WTC11 (cell line): ENCODE results near the gene LMTK2. TPM values are rescaled to one million over a fixed set of nuclear protein-coding genes. Genes with fewer than 3 reads are reported as not detected.
A peak's percentile ranks its signal among the peaks of the same experiment; 100 is the strongest.

Experiments
- ATAC-seq: fragments of 200-7000 bp; cut with Tn5 transposase; 2 replicates; pipeline ENCODE4 v1.10.0; 2021; ENCODE audit warnings: mild to moderate bottlenecking, moderate library complexity
- CTCF ChIA-PET: fragments of 300-600 bp; sonication (Branson Sonifier 250); formaldehyde crosslinking; loops from one replicate; lab custom pipeline; 2021; ENCODE audit warnings: antibody characterized with exemption; lab: Charles Lee
- POLR2A ChIA-PET: fragments of 350-600 bp; sonication (Branson Sonifier 250); formaldehyde crosslinking; loops from one replicate; lab custom pipeline; 2021; ENCODE audit warnings: antibody characterized with exemption; lab: Charles Lee
- DNase-seq: peaks from one replicate; pipeline ENCODE4 v3.0.0; 2021; ENCODE audit warnings: low spot score
- H3K27ac Mint-ChIP-seq: 2 replicates; pipeline ENCODE4 v1.8.0; 2021; ENCODE audit warnings: mixed read lengths
- H3K27me3 Mint-ChIP-seq: 2 replicates; pipeline ENCODE4 v1.8.0; 2021; ENCODE audit warnings: low read depth, mild to moderate bottlenecking, moderate library complexity, mixed read lengths
- H3K36me3 Mint-ChIP-seq: 2 replicates; pipeline ENCODE4 v1.8.0; 2021; ENCODE audit warnings: mixed read lengths
- H3K4me1 Mint-ChIP-seq: 2 replicates; pipeline ENCODE4 v1.8.0; 2022; ENCODE audit warnings: mixed read lengths
- H3K4me3 Mint-ChIP-seq: 2 replicates; pipeline ENCODE4 v1.8.0; 2021; ENCODE audit warnings: mild to moderate bottlenecking, moderate library complexity, mixed read lengths
- H3K9me3 Mint-ChIP-seq: 2 replicates; pipeline ENCODE4 v1.8.0; 2021; ENCODE audit warnings: mixed read lengths
- ETV6 ChIP-seq: sonication (generic); formaldehyde crosslinking; IDR thresholded peaks from 2 replicates; pipeline ENCODE4 v1.8.1; 2022; ENCODE audit warnings: mild to moderate bottlenecking, missing genetic modification reagents
- FOXJ3 ChIP-seq: sonication (generic); formaldehyde crosslinking; IDR thresholded peaks from 2 replicates; pipeline ENCODE4 v1.9.0; 2021; ENCODE audit warnings: missing genetic modification reagents, mild to moderate bottlenecking, borderline replicate concordance
- GABPB1 ChIP-seq: sonication (generic); formaldehyde crosslinking; IDR thresholded peaks from 2 replicates; pipeline ENCODE4 v1.8.1; 2023; ENCODE audit warnings: mild to moderate bottlenecking, missing genetic modification reagents
- GRHL2 ChIP-seq: fragments of 250-450 bp; sonication (Bioruptor Pico); IDR thresholded peaks from 2 replicates; pipeline ENCODE4 v1.8.0; 2022; ENCODE audit warnings: mild to moderate bottlenecking, moderate library complexity; ENCODE audit not compliant: insufficient replicate concordance, severe bottlenecking
- HMGA2 ChIP-seq: fragments of 250-450 bp; sonication (Bioruptor Pico); IDR thresholded peaks from 2 replicates; pipeline ENCODE4 v1.4.0; 2021; ENCODE audit warnings: mild to moderate bottlenecking, moderate library complexity
- IRF2 ChIP-seq: sonication (generic); formaldehyde crosslinking; IDR thresholded peaks from 2 replicates; pipeline ENCODE4 v1.8.0; 2022; ENCODE audit warnings: low read depth, missing genetic modification reagents, borderline replicate concordance
- NR2C2 ChIP-seq: sonication (generic); formaldehyde crosslinking; IDR thresholded peaks from 2 replicates; pipeline ENCODE4 v1.8.0; 2022; ENCODE audit warnings: mild to moderate bottlenecking, missing genetic modification reagents
- RELA ChIP-seq: sonication (generic); formaldehyde crosslinking; IDR thresholded peaks from 2 replicates; pipeline ENCODE4 v1.8.1; 2022; ENCODE audit warnings: missing genetic modification reagents, mild to moderate bottlenecking, borderline replicate concordance
- ZNF423 ChIP-seq: fragments of 250-450 bp; sonication (Bioruptor Pico); IDR thresholded peaks from 2 replicates; pipeline ENCODE4 v2.1.2; 2022; ENCODE audit warnings: mild to moderate bottlenecking, moderate library complexity
- total RNA-seq: library from RNA; stranded (reverse); gene quantifications from 3 replicates; pipeline ENCODE4 v1.2.3, GENCODE V29; 2021
- TF ChIP-seq, protein P1 (sequence below): fragments of 200-600 bp; IDR thresholded peaks from 2 replicates; pipeline ENCODE4 v1.8.0; 2022; ENCODE audit warnings: antibody characterized with exemption
- TF ChIP-seq, protein P2 (sequence below): sonication (generic); formaldehyde crosslinking; IDR thresholded peaks from 2 replicates; pipeline ENCODE4 v1.8.1; 2022; ENCODE audit warnings: missing genetic modification reagents, borderline replicate concordance
- TF ChIP-seq, protein P3 (sequence below): sonication (generic); formaldehyde crosslinking; IDR thresholded peaks from 2 replicates; pipeline ENCODE4 v1.8.1; 2022; ENCODE audit warnings: mild to moderate bottlenecking, missing genetic modification reagents, moderate library complexity, borderline replicate concordance

LMTK2 gene
- total RNA-seq, 1 experiment from 2014 or later, result 24.3 TPM

DNA sequence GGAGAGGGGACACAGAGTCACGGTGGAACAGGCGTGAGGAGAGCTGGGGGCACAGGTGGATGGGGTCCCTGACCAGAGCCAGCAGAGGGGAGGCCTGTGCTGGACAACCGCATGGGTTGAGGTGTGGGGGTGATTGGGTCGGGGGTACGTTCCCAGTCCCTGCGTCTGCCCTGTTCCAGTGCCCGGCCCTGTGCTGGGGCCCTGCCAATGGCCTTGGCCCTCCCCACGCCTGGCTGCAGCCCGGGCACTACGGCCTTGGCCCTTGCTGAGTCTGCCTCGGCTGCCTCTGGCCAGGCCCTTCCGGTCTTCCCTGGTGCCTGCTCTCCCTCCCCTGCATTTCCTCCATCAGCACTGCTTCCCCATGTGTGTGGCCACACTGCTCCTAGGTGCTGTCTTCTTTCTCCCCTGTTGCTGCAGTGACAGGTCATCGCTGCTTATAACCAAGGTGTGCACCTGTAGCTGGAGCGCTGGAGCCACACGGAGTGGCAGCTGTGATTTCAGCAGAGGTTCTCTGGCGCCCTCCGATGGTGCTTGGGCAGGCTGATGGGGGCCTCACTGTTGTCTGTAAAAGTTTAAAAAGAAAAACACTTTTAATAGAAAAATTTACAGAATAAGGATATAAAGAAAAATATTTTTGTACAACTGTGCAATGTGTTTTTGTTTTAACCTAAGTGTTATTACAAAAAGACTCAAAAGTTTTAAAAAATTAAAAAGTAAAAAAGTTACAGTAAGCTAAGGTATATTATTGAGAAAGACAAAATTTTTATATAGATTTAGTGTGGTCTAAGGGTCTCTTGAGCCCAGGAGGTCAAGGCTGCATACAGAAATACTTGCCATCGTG lies 59.4 kb downstream of the LMTK2 start (continued):
- TF ChIP-seq, protein P1, sequence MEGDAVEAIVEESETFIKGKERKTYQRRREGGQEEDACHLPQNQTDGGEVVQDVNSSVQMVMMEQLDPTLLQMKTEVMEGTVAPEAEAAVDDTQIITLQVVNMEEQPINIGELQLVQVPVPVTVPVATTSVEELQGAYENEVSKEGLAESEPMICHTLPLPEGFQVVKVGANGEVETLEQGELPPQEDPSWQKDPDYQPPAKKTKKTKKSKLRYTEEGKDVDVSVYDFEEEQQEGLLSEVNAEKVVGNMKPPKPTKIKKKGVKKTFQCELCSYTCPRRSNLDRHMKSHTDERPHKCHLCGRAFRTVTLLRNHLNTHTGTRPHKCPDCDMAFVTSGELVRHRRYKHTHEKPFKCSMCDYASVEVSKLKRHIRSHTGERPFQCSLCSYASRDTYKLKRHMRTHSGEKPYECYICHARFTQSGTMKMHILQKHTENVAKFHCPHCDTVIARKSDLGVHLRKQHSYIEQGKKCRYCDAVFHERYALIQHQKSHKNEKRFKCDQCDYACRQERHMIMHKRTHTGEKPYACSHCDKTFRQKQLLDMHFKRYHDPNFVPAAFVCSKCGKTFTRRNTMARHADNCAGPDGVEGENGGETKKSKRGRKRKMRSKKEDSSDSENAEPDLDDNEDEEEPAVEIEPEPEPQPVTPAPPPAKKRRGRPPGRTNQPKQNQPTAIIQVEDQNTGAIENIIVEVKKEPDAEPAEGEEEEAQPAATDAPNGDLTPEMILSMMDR, result peak; percentile 49; the same call in 1 of the 2 replicates

GRCh38 chr7:98166668-98166970 lies 60.0 kb downstream of the LMTK2 start:
- CTCF ChIA-PET, result interaction anchor here (0.7 to 6.0 kb wide), 16 partner anchors 12 to 154 kb away, joined by 3 to 256 read pairs (median 6); partner anchors contain the start of gene LMTK2
- Mint-ChIP-seq H3K36me3 (peaks cover 3% of the 10 kb centered on the region; the same call in 1 of the 2 replicates), H3K9me3 (no peaks in the 10 kb centered on the region), H3K27ac (no peak overlapping the region), H3K27me3 (no peaks in the 10 kb centered on the region), H3K4me1 (peaks cover 26% of the 10 kb centered on the region), H3K4me3 (no peak overlapping the region)
- ATAC-seq (no peak), DNase-seq (no peak)
- POLR2A ChIA-PET, result no interaction called here
- TF ChIP-seq GRHL2 (no peak), ETV6 (CRISPR knock-in tag) (no peak), ZNF423 (no peak), IRF2 (CRISPR knock-in tag) (no peak), NR2C2 (no peak), GABPB1 (CRISPR knock-in tag) (no peak)
- TF ChIP-seq, protein P1, result no peak
- TF ChIP-seq, protein P2, sequence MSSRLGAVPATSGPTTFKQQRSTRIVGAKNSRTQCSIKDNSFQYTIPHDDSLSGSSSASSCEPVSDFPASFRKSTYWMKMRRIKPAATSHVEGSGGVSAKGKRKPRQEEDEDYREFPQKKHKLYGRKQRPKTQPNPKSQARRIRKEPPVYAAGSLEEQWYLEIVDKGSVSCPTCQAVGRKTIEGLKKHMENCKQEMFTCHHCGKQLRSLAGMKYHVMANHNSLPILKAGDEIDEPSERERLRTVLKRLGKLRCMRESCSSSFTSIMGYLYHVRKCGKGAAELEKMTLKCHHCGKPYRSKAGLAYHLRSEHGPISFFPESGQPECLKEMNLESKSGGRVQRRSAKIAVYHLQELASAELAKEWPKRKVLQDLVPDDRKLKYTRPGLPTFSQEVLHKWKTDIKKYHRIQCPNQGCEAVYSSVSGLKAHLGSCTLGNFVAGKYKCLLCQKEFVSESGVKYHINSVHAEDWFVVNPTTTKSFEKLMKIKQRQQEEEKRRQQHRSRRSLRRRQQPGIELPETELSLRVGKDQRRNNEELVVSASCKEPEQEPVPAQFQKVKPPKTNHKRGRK, result no peak
- TF ChIP-seq, protein P3, sequence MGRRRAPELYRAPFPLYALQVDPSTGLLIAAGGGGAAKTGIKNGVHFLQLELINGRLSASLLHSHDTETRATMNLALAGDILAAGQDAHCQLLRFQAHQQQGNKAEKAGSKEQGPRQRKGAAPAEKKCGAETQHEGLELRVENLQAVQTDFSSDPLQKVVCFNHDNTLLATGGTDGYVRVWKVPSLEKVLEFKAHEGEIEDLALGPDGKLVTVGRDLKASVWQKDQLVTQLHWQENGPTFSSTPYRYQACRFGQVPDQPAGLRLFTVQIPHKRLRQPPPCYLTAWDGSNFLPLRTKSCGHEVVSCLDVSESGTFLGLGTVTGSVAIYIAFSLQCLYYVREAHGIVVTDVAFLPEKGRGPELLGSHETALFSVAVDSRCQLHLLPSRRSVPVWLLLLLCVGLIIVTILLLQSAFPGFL (CRISPR knock-in tag), result no peak

- peaks cover 26% of the 10 kb centered on the region for H3K4me1 Mint-ChIP-seq
- no peaks in the 10 kb centered on the region for H3K27me3 Mint-ChIP-seq
- TF ChIP-seq RELA (CRISPR knock-in tag) (no peak), HMGA2 (CRISPR knock-in tag) (no peak), FOXJ3 (no peak)
- TF ChIP-seq, all 79 proteins: peak for 0
- CTCF ChIA-PET, result interaction anchor here (0.7 to 6.0 kb wide), 13 partner anchors 10 to 154 kb away, joined by 3 to 256 read pairs (median 6); partner anchors contain the start of gene LMTK2
- POLR2A ChIA-PET, result no interaction called here
- no peak for ATAC-seq
- H3K4me3 Mint-ChIP-seq, result no peak overlapping the region
- peak overlapping the region; percentile 70; the same call in 1 of the 2 replicates for H3K27ac Mint-ChIP-seq
- peaks cover 8% of the 10 kb centered on the region; the same call in 1 of the 2 replicates for H3K36me3 Mint-ChIP-seq
- no peaks in the 10 kb centered on the region for H3K9me3 Mint-ChIP-seq
- no peak for DNase-seq
Observed at GRCh38 chr7:98167653-98168052, 61.0 kb downstream of the LMTK2 start.
